ENCODE results near the gene WDR20. TPM values are rescaled to one million over a fixed set of nuclear protein-coding genes. Genes with fewer than 3 reads are reported as not detected.
"Not testable (repeated sequence)": the region's sequence is repeated elsewhere in the genome, so short reads cannot be mapped to it uniquely, and the experiment has no call there.

WDR20 gene
- total RNA-seq, 1 experiment from 2014 or later = 33.0 TPM

DNA sequence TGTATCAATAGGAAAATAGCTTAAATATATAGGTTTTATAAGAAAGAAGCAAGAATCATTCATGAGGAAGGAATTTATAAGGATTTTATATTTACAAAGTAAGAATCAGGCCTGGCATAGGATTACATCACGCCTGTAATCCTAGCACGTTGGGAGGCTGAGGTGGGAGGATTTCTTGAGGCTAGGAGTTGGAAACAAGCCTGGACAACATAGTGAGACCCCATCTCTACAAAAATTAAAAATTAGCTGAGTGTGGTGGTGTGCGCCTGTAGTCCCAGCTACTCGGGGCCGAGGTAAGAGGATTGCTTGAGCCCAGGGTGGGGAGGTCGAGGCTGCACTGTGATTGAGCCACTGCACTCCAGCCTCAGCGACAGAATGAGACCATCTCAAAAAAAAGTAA lies 10.4 kb downstream of the WDR20 start:
- TF ChIP-seq CTCF (IDR thresholded peaks at IDR 0.05; ENCODE audit: unreplicated experiment) = no peak
- Mint-ChIP-seq H3K4me3 (ENCODE audit: low read depth, unreplicated experiment) (no peak overlapping the region), H3K9me3 (ENCODE audit: low read depth, unreplicated experiment) (peaks cover 3% of the 10 kb centered on the region), H3K27me3 (ENCODE audit: unreplicated experiment) (no peaks in the 10 kb centered on the region), H3K36me3 (ENCODE audit: insufficient read depth, unreplicated experiment) (no peaks in the 10 kb centered on the region), H3K4me1 (ENCODE audit: low read depth, unreplicated experiment) (peaks cover 19% of the 10 kb centered on the region), H3K27ac (ENCODE audit: unreplicated experiment) (no peak overlapping the region)
- no peak for DNase-seq
- intact Hi-C loops (cut with micrococcal nuclease; ENCODE audit: unreplicated experiment) = no loop called here
- CTCF ChIA-PET = no interaction called here
- BruUV-seq (replicated peaks) = no TSS peak

DNA sequence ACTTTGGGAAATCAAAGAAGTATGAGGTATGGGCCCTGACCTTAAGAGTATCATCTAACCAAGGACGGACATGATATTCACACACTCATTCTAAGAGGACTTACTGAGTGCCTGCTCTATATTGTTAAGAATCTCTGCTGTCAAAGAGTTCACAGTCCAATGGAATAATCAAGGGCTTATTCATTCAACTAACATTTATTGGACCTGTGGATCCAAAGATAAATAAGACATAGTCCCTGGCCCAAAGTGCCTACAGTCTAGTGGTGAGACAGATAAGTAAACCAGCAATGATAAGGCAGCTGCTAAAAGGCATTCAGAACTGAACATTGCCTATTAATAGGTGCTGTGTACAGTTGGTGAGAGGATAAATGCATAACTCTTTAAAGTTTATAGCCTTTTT lies 11.0 kb downstream of the WDR20 start:
- DNase-seq = no peak
- no peak for TF ChIP-seq CTCF (IDR thresholded peaks at IDR 0.05; ENCODE audit: unreplicated experiment)
- Mint-ChIP-seq H3K36me3 (ENCODE audit: insufficient read depth, unreplicated experiment) (no peaks in the 10 kb centered on the region), H3K4me3 (ENCODE audit: low read depth, unreplicated experiment) (no peak overlapping the region), H3K4me1 (ENCODE audit: low read depth, unreplicated experiment) (peaks cover 24% of the 10 kb centered on the region), H3K27ac (ENCODE audit: unreplicated experiment) (no peak overlapping the region), H3K27me3 (ENCODE audit: unreplicated experiment) (no peaks in the 10 kb centered on the region), H3K9me3 (ENCODE audit: low read depth, unreplicated experiment) (peaks cover 3% of the 10 kb centered on the region)
- CTCF ChIA-PET = no interaction called here
- intact Hi-C loops (cut with micrococcal nuclease; ENCODE audit: unreplicated experiment) = no loop called here
- BruUV-seq (replicated peaks) = no TSS peak

DNA sequence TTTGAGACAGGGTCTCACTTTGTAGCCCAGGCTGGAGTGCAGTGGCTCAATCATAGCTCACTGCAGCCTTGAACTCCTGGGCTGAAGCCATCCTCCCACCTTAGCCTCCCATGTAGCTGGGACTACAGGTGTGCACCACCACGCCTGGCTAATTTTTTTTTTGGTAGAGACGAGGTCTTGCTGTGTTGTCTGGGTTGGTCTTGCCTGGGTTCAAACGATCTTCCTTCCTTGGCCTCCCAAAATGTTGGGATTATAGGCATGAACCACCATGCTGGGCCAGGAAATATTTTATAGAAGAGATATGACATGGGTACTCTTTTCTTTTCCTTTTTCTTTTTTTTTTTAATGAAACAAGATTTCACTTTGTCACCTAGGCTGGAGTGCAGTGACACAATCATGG lies 11.7 kb downstream of the WDR20 start:
- H3K27me3 Mint-ChIP-seq (ENCODE audit: unreplicated experiment); intact Hi-C loops (cut with micrococcal nuclease; ENCODE audit: unreplicated experiment); H3K36me3 Mint-ChIP-seq (ENCODE audit: insufficient read depth, unreplicated experiment); CTCF ChIA-PET; BruUV-seq (replicated peaks); DNase-seq; H3K9me3 Mint-ChIP-seq (ENCODE audit: low read depth, unreplicated experiment); H3K27ac Mint-ChIP-seq (ENCODE audit: unreplicated experiment); H3K4me3 Mint-ChIP-seq (ENCODE audit: low read depth, unreplicated experiment): not testable (repeated sequence)
- H3K4me1 Mint-ChIP-seq (ENCODE audit: low read depth, unreplicated experiment) = peaks cover 24% of the 10 kb centered on the region

DNA sequence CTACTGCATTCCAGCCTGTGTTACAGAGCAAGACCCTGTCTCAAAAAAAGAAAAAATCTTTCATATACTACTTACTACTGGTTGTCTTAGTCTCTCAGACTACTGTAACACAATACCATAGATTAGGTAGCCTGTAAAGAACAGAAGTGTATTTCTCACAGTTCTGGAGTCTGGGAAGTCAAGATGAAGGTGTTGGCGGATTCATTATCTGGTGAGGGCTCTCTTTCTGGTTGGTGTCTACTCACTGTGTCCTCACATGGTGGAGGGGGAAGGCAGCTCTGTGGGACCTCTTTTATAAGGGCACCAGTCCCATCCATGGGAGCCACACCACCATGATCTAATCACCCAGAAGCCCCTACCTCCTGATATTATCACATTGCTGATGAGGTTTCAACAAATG lies 14.4 kb downstream of the WDR20 start:
- no TSS peak for BruUV-seq (replicated peaks)
- CTCF ChIA-PET = interaction anchor here (0.5 to 0.9 kb wide), 2 partner anchors 13 to 18 kb away, joined by 3 to 5 read pairs; no protein-coding TSS in a partner anchor

More for the DNA sequence above, 14.4 kb downstream of the WDR20 start:
- no peak for TF ChIP-seq CTCF (IDR thresholded peaks at IDR 0.05; ENCODE audit: unreplicated experiment)
- H3K36me3 Mint-ChIP-seq (ENCODE audit: insufficient read depth, unreplicated experiment) = no peaks in the 10 kb centered on the region
- intact Hi-C loops (cut with micrococcal nuclease; ENCODE audit: unreplicated experiment) = no loop called here
- H3K9me3 Mint-ChIP-seq (ENCODE audit: low read depth, unreplicated experiment) = peaks cover 3% of the 10 kb centered on the region
- no peak overlapping the region for H3K27ac Mint-ChIP-seq (ENCODE audit: unreplicated experiment)
- H3K4me3 Mint-ChIP-seq (ENCODE audit: low read depth, unreplicated experiment) = no peak overlapping the region
- no peaks in the 10 kb centered on the region for H3K27me3 Mint-ChIP-seq (ENCODE audit: unreplicated experiment)
- peaks cover 35% of the 10 kb centered on the region for H3K4me1 Mint-ChIP-seq (ENCODE audit: low read depth, unreplicated experiment)
- no peak for DNase-seq

Measured in Calu3 (cell line).